Trophoblast cell (in vitro differentiated cells and primary cell): ENCODE data around the gene BTC.

Source experiments
- DNase-seq, 2 donors: peaks; one replicate each; pipeline ENCODE4 v3.0.0-alpha.2; 2016
- H2AFZ ChIP-seq: 2 replicates; pipeline ENCODE4 v1.6.1; 2013; ENCODE audit warnings: low read length, moderate library complexity, mild to moderate bottlenecking; ENCODE audit not compliant: insufficient read depth, poor library complexity
- H2AK5ac ChIP-seq: 2 replicates; pipeline ENCODE4 v1.6.1; 2013; ENCODE audit warnings: mild to moderate bottlenecking, low read length
- H2BK120ac ChIP-seq: 2 replicates; pipeline ENCODE4 v1.6.1; 2013; ENCODE audit warnings: low read length, mild to moderate bottlenecking, moderate library complexity; ENCODE audit not compliant: insufficient read depth, poor library complexity
- H2BK12ac ChIP-seq: 2 replicates; pipeline ENCODE4 v1.6.1; 2013; ENCODE audit warnings: mild to moderate bottlenecking, low read length, moderate library complexity
- H2BK5ac ChIP-seq: 2 replicates; pipeline ENCODE4 v1.6.1; 2013; ENCODE audit warnings: low read length, low read depth, moderate library complexity, mild to moderate bottlenecking; ENCODE audit not compliant: poor library complexity
- H3K14ac ChIP-seq: 2 replicates; pipeline ENCODE4 v1.6.1; 2013; ENCODE audit warnings: mild to moderate bottlenecking, low read length
- H3K18ac ChIP-seq: 2 replicates; pipeline ENCODE4 v1.6.1; 2013; ENCODE audit warnings: mild to moderate bottlenecking, low read length
- H3K23ac ChIP-seq: 2 replicates; pipeline ENCODE4 v1.6.1; 2013; ENCODE audit warnings: low read length
- H3K27ac ChIP-seq: 2 replicates; pipeline ENCODE4 v1.5.1; 2013; ENCODE audit warnings: low read depth, mild to moderate bottlenecking, inconsistent platforms, low read length, moderate library complexity
- H3K27me3 ChIP-seq: 2 replicates; pipeline ENCODE4 v1.6.1; 2013; ENCODE audit warnings: inconsistent platforms, mild to moderate bottlenecking, low read length, moderate library complexity; ENCODE audit not compliant: insufficient read depth
- H3K36me3 ChIP-seq, 2 experiments: 1 replicate in 1 of 2; 2 replicates in 1 of 2; pipeline ENCODE4 v1.6.1; 2013; ENCODE audit warnings: low read length in 2 of 2, mild to moderate bottlenecking in 2 of 2, moderate library complexity in 1 of 2; ENCODE audit not compliant: insufficient read depth in 2 of 2, control insufficient read depth in 1 of 2
- H3K4ac ChIP-seq: 2 replicates; pipeline ENCODE4 v1.6.1; 2013; ENCODE audit warnings: low read depth, mild to moderate bottlenecking, low read length, moderate library complexity
- H3K4me1 ChIP-seq, 2 experiments: 1 replicate in 1 of 2; 2 replicates in 1 of 2; pipeline ENCODE4 v1.6.1; 2013; ENCODE audit warnings: low read length in 2 of 2, mild to moderate bottlenecking in 2 of 2, moderate library complexity in 1 of 2; ENCODE audit not compliant: insufficient read depth in 2 of 2, control insufficient read depth in 1 of 2
- H3K4me2 ChIP-seq: 2 replicates; pipeline ENCODE4 v1.6.1; 2013; ENCODE audit warnings: inconsistent platforms, mild to moderate bottlenecking, low read length, moderate library complexity
- H3K4me3 ChIP-seq: 2 replicates; pipeline ENCODE4 v1.5.1; 2013; ENCODE audit warnings: mild to moderate bottlenecking, low read depth, low read length, inconsistent platforms
- H3K79me1 ChIP-seq: one replicate; pipeline ENCODE4 v1.6.1; 2013; ENCODE audit warnings: low read length
- H3K79me2 ChIP-seq: 2 replicates; pipeline ENCODE4 v1.6.1; 2013; ENCODE audit warnings: low read length, mild to moderate bottlenecking; ENCODE audit not compliant: control insufficient read depth, insufficient read depth, poor library complexity
- H3K9ac ChIP-seq: 2 replicates; pipeline ENCODE4 v1.6.1; 2013; ENCODE audit warnings: mild to moderate bottlenecking, low read length
- H3K9me3 ChIP-seq: 2 replicates; pipeline ENCODE4 v1.6.1; 2013; ENCODE audit warnings: low read depth, mild to moderate bottlenecking, control low read depth, inconsistent platforms, low read length; ENCODE audit not compliant: insufficient read depth
- H4K12ac ChIP-seq: 2 replicates; pipeline ENCODE4 v1.6.1; 2013; ENCODE audit warnings: low read depth, mild to moderate bottlenecking, low read length, moderate library complexity
- H4K8ac ChIP-seq: 2 replicates; pipeline ENCODE4 v1.6.1; 2013; ENCODE audit warnings: low read depth, mild to moderate bottlenecking, low read length, moderate library complexity
- H4K91ac ChIP-seq: one replicate; pipeline ENCODE4 v1.6.1; 2013; ENCODE audit warnings: low read depth, mild to moderate bottlenecking, low read length, moderate library complexity
- WGBS: extraction: QIAGEN DNeasy Blood & Tissue Kit; methylation state at CpG from one replicate; pipeline ENCODE4 v1.1.7; 2013; ENCODE audit warnings: missing lambda C conversion rate; ENCODE audit not compliant: insufficient read length, insufficient coverage; ENCODE audit errors: extremely low coverage; 5-methylcytosine and 5-hydroxymethylcytosine counted together

BTC gene

GRCh38 chr4:74751247-74751646 is 43.1 kb downstream of the BTC start:
- Histone ChIP-seq H4K12ac (no peak overlapping the region), H3K4me2 (no peak overlapping the region), H3K27me3 (no peaks in the 10 kb centered on the region), H3K27ac (no peak overlapping the region), H3K14ac (no peak overlapping the region), H4K91ac (no peak overlapping the region), H3K4ac (no peak overlapping the region), H2AFZ (no peak overlapping the region), H2BK5ac (no peak overlapping the region), H3K23ac (no peak overlapping the region), H3K4me1 (no peaks in the 10 kb centered on the region), H3K79me2 (no peaks in the 10 kb centered on the region), H4K8ac (no peak overlapping the region), H3K36me3 (no peaks in the 10 kb centered on the region), H2BK120ac (no peak overlapping the region), H3K79me1 (no peaks in the 10 kb centered on the region), H2BK12ac (no peak overlapping the region), H3K9ac (no peak overlapping the region), H3K9me3 (no peaks in the 10 kb centered on the region), H3K4me3 (no peak overlapping the region), H3K18ac (no peak overlapping the region), H2AK5ac (no peak overlapping the region)
- no peak for DNase-seq
- WGBS = no CpG with 5 or more reads among the region's 5 CpGs

- no peaks in the 10 kb centered on the region for H3K79me2 ChIP-seq
- H4K91ac ChIP-seq = no peak overlapping the region
- H3K18ac ChIP-seq = no peak overlapping the region
- H3K4me2 ChIP-seq = no peak overlapping the region
- no peak overlapping the region for H3K4ac ChIP-seq
- H4K8ac ChIP-seq = no peak overlapping the region
- no peaks in the 10 kb centered on the region for H3K27me3 ChIP-seq
- H2BK120ac ChIP-seq = no peak overlapping the region
- no peak overlapping the region for H3K4me3 ChIP-seq
- no peak overlapping the region for H2AFZ ChIP-seq
- no peak overlapping the region for H2BK12ac ChIP-seq
- no peaks in the 10 kb centered on the region for H3K9me3 ChIP-seq
- no peak overlapping the region for H2AK5ac ChIP-seq
- H3K79me1 ChIP-seq = no peaks in the 10 kb centered on the region
- DNase-seq = no peak
- H3K14ac ChIP-seq = no peak overlapping the region
- no peak overlapping the region for H3K23ac ChIP-seq
- H3K4me1 ChIP-seq = no peaks in the 10 kb centered on the region
- H3K27ac ChIP-seq = no peak overlapping the region
- no CpG with 5 or more reads among the region's 1 CpG for WGBS
- no peak overlapping the region for H2BK5ac ChIP-seq
- no peak overlapping the region for H4K12ac ChIP-seq
- H3K9ac ChIP-seq = no peak overlapping the region
- no peaks in the 10 kb centered on the region for H3K36me3 ChIP-seq
Measured at GRCh38 chr4:74742185-74742584, 52.1 kb downstream of the BTC start.

GRCh38 chr4:74738464-74739143 is 55.7 kb downstream of the BTC start:
- Histone ChIP-seq H4K12ac (no peak overlapping the region), H3K4me3 (no peak overlapping the region), H2AFZ (no peak overlapping the region), H2AK5ac (no peak overlapping the region), H4K8ac (no peak overlapping the region), H3K14ac (no peak overlapping the region), H3K79me2 (no peaks in the 10 kb centered on the region), H4K91ac (no peak overlapping the region), H2BK120ac (no peak overlapping the region), H2BK12ac (no peak overlapping the region), H3K4me2 (no peak overlapping the region), H3K9ac (no peak overlapping the region), H3K36me3 (no peaks in the 10 kb centered on the region), H3K27me3 (no peaks in the 10 kb centered on the region), H3K23ac (no peak overlapping the region), H3K18ac (no peak overlapping the region), H3K4ac (no peak overlapping the region), H3K79me1 (no peaks in the 10 kb centered on the region), H3K27ac (no peak overlapping the region), H3K9me3 (no peaks in the 10 kb centered on the region), H2BK5ac (no peak overlapping the region), H3K4me1 (no peaks in the 10 kb centered on the region)
- WGBS = no CpG with 5 or more reads among the region's 3 CpGs
- no peak for DNase-seq

- Histone ChIP-seq H2BK12ac (no peak overlapping the region), H3K4ac (no peak overlapping the region), H2AK5ac (no peak overlapping the region), H3K23ac (no peak overlapping the region), H3K79me2 (no peaks in the 10 kb centered on the region), H3K4me1 (no peaks in the 10 kb centered on the region), H3K14ac (no peak overlapping the region), H3K27me3 (no peaks in the 10 kb centered on the region), H4K8ac (no peak overlapping the region), H3K79me1 (no peaks in the 10 kb centered on the region), H2BK5ac (no peak overlapping the region), H3K9ac (no peak overlapping the region), H3K4me2 (no peak overlapping the region), H2BK120ac (no peak overlapping the region), H3K9me3 (no peaks in the 10 kb centered on the region), H3K36me3 (no peaks in the 10 kb centered on the region), H3K4me3 (no peak overlapping the region), H3K18ac (no peak overlapping the region), H3K27ac (no peak overlapping the region), H4K12ac (no peak overlapping the region), H2AFZ (no peak overlapping the region), H4K91ac (no peak overlapping the region)
- no peak for DNase-seq
- WGBS = no CpG with 5 or more reads among the region's 2 CpGs
Measured at GRCh38 chr4:74734995-74735394, 59.3 kb downstream of the BTC start.
